Adrenal gland (tissue), 5 donors: Measurements from ENCODE around the gene ZP2.

Experiments
- CTCF ChIP-seq, 6 experiments: fragments of 450-650 bp in 4 of 6; fragments of 200-600 bp in 2 of 6; sonication (generic) in 1 of 6; IDR thresholded peaks; 1 replicate in 5 of 6; 2 replicates in 1 of 6; pipeline versions ENCODE4 v1.5.1 to v1.8.0; 2016 to 2021; ENCODE audit warnings: antibody characterized with exemption in 6 of 6, mild to moderate bottlenecking in 2 of 6, moderate library complexity in 1 of 6
- POLR2A ChIP-seq, 2 donors: fragments of 450-650 bp; IDR thresholded peaks; one replicate each; pipeline ENCODE4 v1.6.1; 2017; ENCODE audit warnings: antibody characterized with exemption in 2 of 2, mild to moderate bottlenecking in 2 of 2, moderate library complexity in 1 of 2
- donor health status: DM: no; HTN: no; CAD: no.

GRCh38 chr16:21157632-21158031 is 53.7 kb downstream of the ZP2 start:
- no peak for TF ChIP-seq CTCF (IDR thresholded peaks at IDR 0.05)
- no peak for TF ChIP-seq POLR2A (IDR thresholded peaks at IDR 0.05)
